ENCODE measurements around the gene TXLNG.

DNA sequence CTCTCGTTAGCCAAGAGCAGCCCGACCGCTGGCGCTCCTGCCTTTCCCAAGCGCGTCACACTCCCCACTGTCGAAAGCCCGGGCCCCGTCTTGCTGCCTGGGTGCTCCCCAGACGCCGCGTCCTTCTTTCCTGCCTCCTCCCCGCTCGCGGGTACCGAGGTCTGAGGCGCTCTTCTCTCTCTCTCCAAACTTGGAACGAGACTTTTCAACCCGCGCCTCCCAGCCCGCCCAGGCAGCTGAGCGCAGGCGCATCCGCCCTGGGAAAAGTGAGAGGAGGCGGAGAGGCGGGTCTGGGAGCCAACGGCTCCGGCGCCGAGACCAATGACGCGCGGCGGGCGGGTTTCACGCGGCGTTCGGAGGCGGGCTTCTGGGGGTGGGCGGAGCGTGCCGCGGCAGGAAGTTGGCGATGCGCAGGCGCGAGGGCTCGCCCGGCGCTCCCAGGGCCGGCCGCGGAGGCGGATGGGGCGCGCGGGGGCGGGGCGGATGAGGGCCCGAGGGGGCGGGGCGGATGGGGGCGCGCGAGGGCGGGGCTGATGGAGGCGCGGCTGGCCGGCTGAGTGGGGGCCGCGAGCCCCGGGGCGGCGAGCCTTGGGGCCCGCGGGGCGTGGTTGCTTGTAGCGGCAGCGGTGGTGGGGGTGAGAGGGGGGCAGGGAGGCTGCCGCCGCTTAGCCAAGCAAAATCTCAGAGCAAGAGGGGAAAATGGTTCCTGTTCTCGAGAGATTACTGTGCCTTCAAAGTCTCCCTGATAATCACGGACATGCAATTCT lies 84.0 kb downstream of the TXLNG start, which contains the start of gene RBBP7:
- TF ChIP-seq POLR2A (IDR thresholded peaks at IDR 0.05): peak; percentile 77
- TF ChIP-seq, protein P1, sequence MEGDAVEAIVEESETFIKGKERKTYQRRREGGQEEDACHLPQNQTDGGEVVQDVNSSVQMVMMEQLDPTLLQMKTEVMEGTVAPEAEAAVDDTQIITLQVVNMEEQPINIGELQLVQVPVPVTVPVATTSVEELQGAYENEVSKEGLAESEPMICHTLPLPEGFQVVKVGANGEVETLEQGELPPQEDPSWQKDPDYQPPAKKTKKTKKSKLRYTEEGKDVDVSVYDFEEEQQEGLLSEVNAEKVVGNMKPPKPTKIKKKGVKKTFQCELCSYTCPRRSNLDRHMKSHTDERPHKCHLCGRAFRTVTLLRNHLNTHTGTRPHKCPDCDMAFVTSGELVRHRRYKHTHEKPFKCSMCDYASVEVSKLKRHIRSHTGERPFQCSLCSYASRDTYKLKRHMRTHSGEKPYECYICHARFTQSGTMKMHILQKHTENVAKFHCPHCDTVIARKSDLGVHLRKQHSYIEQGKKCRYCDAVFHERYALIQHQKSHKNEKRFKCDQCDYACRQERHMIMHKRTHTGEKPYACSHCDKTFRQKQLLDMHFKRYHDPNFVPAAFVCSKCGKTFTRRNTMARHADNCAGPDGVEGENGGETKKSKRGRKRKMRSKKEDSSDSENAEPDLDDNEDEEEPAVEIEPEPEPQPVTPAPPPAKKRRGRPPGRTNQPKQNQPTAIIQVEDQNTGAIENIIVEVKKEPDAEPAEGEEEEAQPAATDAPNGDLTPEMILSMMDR (IDR thresholded peaks at IDR 0.05): no peak

All from testis (tissue), 2 donors.